ENCODE results near the gene TMPO.
"Not testable (repeated sequence)": the region's sequence is repeated elsewhere in the genome, so short reads cannot be mapped to it uniquely, and the experiment has no call there.

TMPO gene

GRCh38 chr12:98532687-98533304 is 17.4 kb downstream of the TMPO start:
- no peak for DNase-seq
- peaks cover 24% of the 10 kb centered on the region for H3K4me1 Mint-ChIP-seq (ENCODE audit: low read depth)
- no peak overlapping the region for H3K4me3 Mint-ChIP-seq
- H3K27ac Mint-ChIP-seq = peak overlapping the region; percentile 60
- H3K9me3 Mint-ChIP-seq = no peaks in the 10 kb centered on the region
- peaks cover 96% of the 10 kb centered on the region for H3K36me3 Mint-ChIP-seq (ENCODE audit: low read depth)
- H3K27me3 Mint-ChIP-seq = no peaks in the 10 kb centered on the region

GRCh38 chr12:98533723-98534251 is 18.4 kb downstream of the TMPO start:
- Mint-ChIP-seq H3K9me3 (no peaks in the 10 kb centered on the region), H3K4me1 (ENCODE audit: low read depth) (peaks cover 19% of the 10 kb centered on the region), H3K27me3 (no peaks in the 10 kb centered on the region), H3K27ac (no peak overlapping the region), H3K36me3 (ENCODE audit: low read depth) (peaks cover 96% of the 10 kb centered on the region), H3K4me3 (no peak overlapping the region)
- DNase-seq = no peak

GRCh38 chr12:98538031-98538430 is 22.6 kb downstream of the TMPO start:
- no peaks in the 10 kb centered on the region for H3K9me3 Mint-ChIP-seq
- H3K27me3 Mint-ChIP-seq = no peaks in the 10 kb centered on the region
- DNase-seq = no peak
- H3K36me3 Mint-ChIP-seq (ENCODE audit: low read depth) = peaks cover 94% of the 10 kb centered on the region
- H3K4me3 Mint-ChIP-seq = no peak overlapping the region
- H3K27ac Mint-ChIP-seq = peak overlapping the region; percentile 65
- peaks cover 25% of the 10 kb centered on the region for H3K4me1 Mint-ChIP-seq (ENCODE audit: low read depth)

GRCh38 chr12:98543701-98544100 is 28.3 kb downstream of the TMPO start:
- peaks cover 90% of the 10 kb centered on the region for H3K36me3 Mint-ChIP-seq (ENCODE audit: low read depth)
- no peaks in the 10 kb centered on the region for H3K27me3 Mint-ChIP-seq
- DNase-seq = no peak
- H3K4me1 Mint-ChIP-seq (ENCODE audit: low read depth) = peaks cover 15% of the 10 kb centered on the region
- H3K4me3 Mint-ChIP-seq = no peak overlapping the region
- H3K27ac Mint-ChIP-seq = no peak overlapping the region
- H3K9me3 Mint-ChIP-seq = no peaks in the 10 kb centered on the region

- no peaks in the 10 kb centered on the region for H3K9me3 Mint-ChIP-seq
- peaks cover 94% of the 10 kb centered on the region for H3K36me3 Mint-ChIP-seq (ENCODE audit: low read depth)
- H3K4me1 Mint-ChIP-seq (ENCODE audit: low read depth) = peaks cover 21% of the 10 kb centered on the region
- DNase-seq = no peak
- no peak overlapping the region for H3K4me3 Mint-ChIP-seq
- no peaks in the 10 kb centered on the region for H3K27me3 Mint-ChIP-seq
- no peak overlapping the region for H3K27ac Mint-ChIP-seq
Measured at GRCh38 chr12:98544751-98545150, 29.4 kb downstream of the TMPO start.

- peak overlapping the region; percentile 61 for H3K27ac Mint-ChIP-seq
- H3K27me3 Mint-ChIP-seq = no peaks in the 10 kb centered on the region
- H3K9me3 Mint-ChIP-seq = no peaks in the 10 kb centered on the region
- peaks cover 79% of the 10 kb centered on the region for H3K36me3 Mint-ChIP-seq (ENCODE audit: low read depth)
- peaks cover 10% of the 10 kb centered on the region for H3K4me1 Mint-ChIP-seq (ENCODE audit: low read depth)
- no peak overlapping the region for H3K4me3 Mint-ChIP-seq
- no peak for DNase-seq
Measured at GRCh38 chr12:98549371-98550110, 34.2 kb downstream of the TMPO start.

- DNase-seq = no peak
- no peaks in the 10 kb centered on the region for H3K27me3 Mint-ChIP-seq
- H3K36me3 Mint-ChIP-seq (ENCODE audit: low read depth) = peaks cover 59% of the 10 kb centered on the region
- H3K9me3 Mint-ChIP-seq = no peaks in the 10 kb centered on the region
- no peak overlapping the region for H3K27ac Mint-ChIP-seq
- H3K4me1 Mint-ChIP-seq (ENCODE audit: low read depth) = peaks cover 10% of the 10 kb centered on the region
- no peak overlapping the region for H3K4me3 Mint-ChIP-seq
Measured at GRCh38 chr12:98551787-98552186, 36.4 kb downstream of the TMPO start.

- not testable (repeated sequence) for H3K27ac Mint-ChIP-seq; H3K4me1 Mint-ChIP-seq (ENCODE audit: low read depth); DNase-seq; H3K9me3 Mint-ChIP-seq; H3K36me3 Mint-ChIP-seq (ENCODE audit: low read depth); H3K4me3 Mint-ChIP-seq; H3K27me3 Mint-ChIP-seq
Measured at GRCh38 chr12:98558097-98558496, 42.7 kb downstream of the TMPO start.

- H3K9me3 Mint-ChIP-seq = no peaks in the 10 kb centered on the region
Measured at GRCh38 chr12:98559666-98560065, 44.3 kb downstream of the TMPO start.

GRCh38 chr12:98561846-98562245 is 46.5 kb downstream of the TMPO start:
- Mint-ChIP-seq H3K27ac (no peak overlapping the region), H3K4me3 (no peak overlapping the region), H3K4me1 (ENCODE audit: low read depth) (peaks cover 3% of the 10 kb centered on the region), H3K36me3 (ENCODE audit: low read depth) (no peaks in the 10 kb centered on the region), H3K9me3 (no peaks in the 10 kb centered on the region), H3K27me3 (no peaks in the 10 kb centered on the region)
- DNase-seq = no peak

More at GRCh38 chr12:98559666-98560065, 44.3 kb downstream of the TMPO start:
- Mint-ChIP-seq H3K27ac (no peak overlapping the region), H3K4me1 (ENCODE audit: low read depth) (no peaks in the 10 kb centered on the region), H3K4me3 (no peak overlapping the region), H3K27me3 (no peaks in the 10 kb centered on the region), H3K36me3 (ENCODE audit: low read depth) (no peaks in the 10 kb centered on the region)
- DNase-seq = no peak

- DNase-seq = no peak
- Mint-ChIP-seq H3K4me1 (ENCODE audit: low read depth) (no peaks in the 10 kb centered on the region), H3K27ac (no peak overlapping the region), H3K9me3 (no peaks in the 10 kb centered on the region), H3K36me3 (ENCODE audit: low read depth) (no peaks in the 10 kb centered on the region), H3K4me3 (no peak overlapping the region), H3K27me3 (peaks cover 2% of the 10 kb centered on the region)
Measured at GRCh38 chr12:98572010-98572409, 56.6 kb downstream of the TMPO start.

- no peak for DNase-seq
- H3K4me1 Mint-ChIP-seq (ENCODE audit: low read depth) = peaks cover 2% of the 10 kb centered on the region
Measured at GRCh38 chr12:98574110-98574509, 58.7 kb downstream of the TMPO start.

GRCh38 chr12:98575013-98575412 is 59.6 kb downstream of the TMPO start:
- no peaks in the 10 kb centered on the region for H3K9me3 Mint-ChIP-seq
- H3K27ac Mint-ChIP-seq = no peak overlapping the region
- no peak overlapping the region for H3K4me3 Mint-ChIP-seq
- H3K4me1 Mint-ChIP-seq (ENCODE audit: low read depth) = peaks cover 2% of the 10 kb centered on the region
- H3K27me3 Mint-ChIP-seq = peaks cover 2% of the 10 kb centered on the region
- no peaks in the 10 kb centered on the region for H3K36me3 Mint-ChIP-seq (ENCODE audit: low read depth)
- no peak for DNase-seq

More at GRCh38 chr12:98574110-98574509, 58.7 kb downstream of the TMPO start:
- H3K9me3 Mint-ChIP-seq = no peaks in the 10 kb centered on the region
- no peak overlapping the region for H3K4me3 Mint-ChIP-seq
- H3K36me3 Mint-ChIP-seq (ENCODE audit: low read depth) = no peaks in the 10 kb centered on the region
- H3K27me3 Mint-ChIP-seq = peaks cover 2% of the 10 kb centered on the region
- H3K27ac Mint-ChIP-seq = no peak overlapping the region

GRCh38 chr12:98576795-98577194 is 61.4 kb downstream of the TMPO start:
- H3K4me3 Mint-ChIP-seq; H3K4me1 Mint-ChIP-seq (ENCODE audit: low read depth); H3K27ac Mint-ChIP-seq; H3K9me3 Mint-ChIP-seq; H3K36me3 Mint-ChIP-seq (ENCODE audit: low read depth); DNase-seq; H3K27me3 Mint-ChIP-seq: not testable (repeated sequence)

- DNase-seq = no peak
- no peak overlapping the region for H3K27ac Mint-ChIP-seq
- H3K27me3 Mint-ChIP-seq = peaks cover 2% of the 10 kb centered on the region
- no peaks in the 10 kb centered on the region for H3K36me3 Mint-ChIP-seq (ENCODE audit: low read depth)
- H3K4me1 Mint-ChIP-seq (ENCODE audit: low read depth) = peaks cover 2% of the 10 kb centered on the region
- H3K9me3 Mint-ChIP-seq = no peaks in the 10 kb centered on the region
- H3K4me3 Mint-ChIP-seq = no peak overlapping the region
Measured at GRCh38 chr12:98578392-98578791, 63.0 kb downstream of the TMPO start.

All from activated T-cell treated with anti-CD3 and anti-CD28 coated beads, Interleukin-2, amount 50 U/mL, for 24 hours (primary cell).